ENCODE measurements around the gene ERBB2. TPM values are rescaled to one million over a fixed set of nuclear protein-coding genes. Genes with fewer than 3 reads are reported as not detected.

ERBB2 gene
- total and polyA plus RNA-seq, 9 of the 15 experiments (the other 6 are each of a cell fraction or from before 2014, with no cell fraction given): 0.74 to 5.6 (median 3.3) TPM

GRCh38 chr17:39694593-39694992, 5.3 kb upstream of the ERBB2 start:
- peaks cover 0 to 4% of the 10 kb centered on the region in 2 experiments; a peak in 2 of 5 replicates for H3K4me1 ChIP-seq (replicated peaks in 1 of 2; ENCODE audit: control insufficient read depth in 2 of 2, insufficient read depth in 2 of 2, low read length in 2 of 2)
- H3K4me3 ChIP-seq: no peak overlapping the region
- ATAC-seq (no peak), FAIRE-seq (peak; percentile 15), DNase-seq (ENCODE audit: extremely low read depth in 1 of 4, low spot score in 3 of 4) (no peak)
- H3K9ac ChIP-seq (ENCODE audit: insufficient read depth in 1 of 2, low read depth in 2 of 2, low read length in 2 of 2): no peak overlapping the region; a peak in 1 of 4 replicates
- BruUV-seq (replicated peaks): no TSS peak
- CTCF ChIA-PET (ENCODE audit: low intra/inter-chr PET ratio): interaction anchor here (0.6 kb wide), 1 partner anchor 87 kb away, joined by 3 read pairs; no protein-coding TSS in a partner anchor
- in situ Hi-C loops (cut with MboI): no loop called here
- no peaks in the 10 kb centered on the region; the same call in 2 of the 3 replicates for H3K36me3 ChIP-seq (ENCODE audit: control insufficient read depth, insufficient read depth, low read length)
- no peak overlapping the region for H2AFZ ChIP-seq (ENCODE audit: low read depth, low read length)
- no peaks in the 10 kb centered on the region for H3K9me1 ChIP-seq (ENCODE audit: control insufficient read depth, insufficient read depth, low read length)
- POLR2A ChIA-PET: interaction anchor here (0.7 to 1.9 kb wide), 5 partner anchors 11 to 87 kb away, joined by 3 to 6 read pairs (median 4); partner anchors contain the start of gene NEUROD2
- no peaks in the 10 kb centered on the region for H3K27me3 ChIP-seq (ENCODE audit: control insufficient read depth in 2 of 2, insufficient read depth in 2 of 2, low read length in 2 of 2)
- intact Hi-C loops (cut with micrococcal nuclease): no loop called here
- no peak overlapping the region for H3K27ac ChIP-seq (ENCODE audit: extremely low read depth, low read depth, low read length)
- TF ChIP-seq UBTF (IDR thresholded peaks at IDR 0.05; ENCODE audit: borderline replicate concordance in 1 of 2, low read depth in 2 of 2, low read length in 2 of 2): no peak
- no peak for TF ChIP-seq ZNF668 (CRISPR knock-in tag; IDR thresholded peaks at IDR 0.05)
- no peak for TF ChIP-seq ZBTB9 (CRISPR knock-in tag; IDR thresholded peaks at IDR 0.05)
- no peak for TF ChIP-seq ATF1 (CRISPR knock-in tag; IDR thresholded peaks at IDR 0.05)
- TF ChIP-seq ATF1 (tag; IDR thresholded peaks at IDR 0.05): no peak
- TF ChIP-seq FOXJ3 (CRISPR knock-in tag; IDR thresholded peaks at IDR 0.05): no peak
- no peak for TF ChIP-seq PPARD (CRISPR knock-in tag; IDR thresholded peaks at IDR 0.05)
- no peak for TF ChIP-seq ZKSCAN8 (CRISPR knock-in tag; IDR thresholded peaks at IDR 0.05)
- no peak for TF ChIP-seq CBX2 (IDR thresholded peaks at IDR 0.05; ENCODE audit: insufficient read depth, low read length, poor library complexity, severe bottlenecking)
- no peak for TF ChIP-seq BRF2 (IDR thresholded peaks at IDR 0.05; ENCODE audit: borderline replicate concordance, insufficient read depth, insufficient read length)
- no peak for TF ChIP-seq TRIM28 (IDR thresholded peaks at IDR 0.05)
- no peak for TF ChIP-seq RB1 (IDR thresholded peaks at IDR 0.05; ENCODE audit: low read depth)
- no peak for TF ChIP-seq CBFA2T3 (IDR thresholded peaks at IDR 0.05)
- TF ChIP-seq KAT2B (IDR thresholded peaks at IDR 0.05; ENCODE audit: low read depth, low read length): no peak
- no peak for TF ChIP-seq NCOR1 (IDR thresholded peaks at IDR 0.05)
- no peak for TF ChIP-seq TEAD4 (IDR thresholded peaks at IDR 0.05; ENCODE audit: low read length)
- no peak for TF ChIP-seq TEAD4 (CRISPR knock-in tag; IDR thresholded peaks at IDR 0.05; ENCODE audit: borderline replicate concordance)
- WGBS (ENCODE audit: insufficient coverage, low coverage, missing lambda C conversion rate): 50% methylated on average over 4 of the region's 5 CpGs
- H3K79me2 ChIP-seq (ENCODE audit: control insufficient read depth, insufficient read depth, low read length): no peaks in the 10 kb centered on the region
- no peak overlapping the region for H3K4me2 ChIP-seq (ENCODE audit: insufficient read depth, low read length)
- H4K20me1 ChIP-seq (replicated peaks; ENCODE audit: control insufficient read depth, insufficient read depth, low read length): no peaks in the 10 kb centered on the region
- H3K9me3 ChIP-seq (replicated peaks; ENCODE audit: control insufficient read depth, insufficient read depth, low read depth, low read length): no peaks in the 10 kb centered on the region
